ENCODE measurements around the gene HSPA6.
"Not testable (repeated sequence)": the region's sequence is repeated elsewhere in the genome, so short reads cannot be mapped to it uniquely, and the experiment has no call there.

Gene HSPA6

GRCh38 chr1:161563522-161563921, 39.2 kb downstream of the HSPA6 start:
- DNase-seq, result not testable (repeated sequence)

- DNase-seq, result not testable (repeated sequence)
These were observed 42.2 kb downstream of the HSPA6 start for GRCh38 chr1:161566602-161566960.

- DNase-seq, result not testable (repeated sequence)
These were observed 47.4 kb downstream of the HSPA6 start for GRCh38 chr1:161571703-161572102.
